GM20000 (cell line): ENCODE data around the gene MSI2.

ENCODE experiments used
- DNase-seq: peaks from one replicate; pipeline ENCODE4 v3.0.0; 2012; ENCODE audit warnings: low spot score
- CTCF ChIP-seq: IDR thresholded peaks from 2 replicates; pipeline ENCODE4 v1.5.1; 2012; ENCODE audit warnings: mild to moderate bottlenecking, control low read depth; ENCODE audit errors: extremely low read depth, missing control alignments

MSI2 gene

DNA sequence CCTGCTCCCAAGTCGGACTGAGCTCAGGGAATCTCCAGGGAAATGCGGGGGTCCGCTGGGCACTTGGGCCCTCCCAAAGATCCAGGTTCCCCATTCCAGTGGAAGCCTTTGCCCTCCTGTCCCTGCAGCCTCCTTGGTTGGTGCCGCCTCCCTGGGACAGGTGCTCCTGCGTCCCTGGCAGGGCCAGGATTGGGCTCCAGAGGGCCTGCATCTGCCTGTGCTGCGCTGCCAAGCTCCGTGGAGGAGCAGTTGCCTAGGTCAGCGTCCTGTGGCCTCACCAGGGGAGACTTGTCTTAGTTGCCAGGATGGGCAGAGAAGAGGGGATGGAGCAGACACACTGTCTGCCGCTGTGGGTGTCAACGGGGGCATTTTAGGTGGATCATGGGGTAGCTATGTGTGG lies 67.1 kb downstream of the MSI2 start:
- no peak for TF ChIP-seq CTCF
- DNase-seq: no peak

- DNase-seq: no peak
- no peak for TF ChIP-seq CTCF
Observed at GRCh38 chr17:57324060-57324459, 67.7 kb downstream of the MSI2 start.

DNA sequence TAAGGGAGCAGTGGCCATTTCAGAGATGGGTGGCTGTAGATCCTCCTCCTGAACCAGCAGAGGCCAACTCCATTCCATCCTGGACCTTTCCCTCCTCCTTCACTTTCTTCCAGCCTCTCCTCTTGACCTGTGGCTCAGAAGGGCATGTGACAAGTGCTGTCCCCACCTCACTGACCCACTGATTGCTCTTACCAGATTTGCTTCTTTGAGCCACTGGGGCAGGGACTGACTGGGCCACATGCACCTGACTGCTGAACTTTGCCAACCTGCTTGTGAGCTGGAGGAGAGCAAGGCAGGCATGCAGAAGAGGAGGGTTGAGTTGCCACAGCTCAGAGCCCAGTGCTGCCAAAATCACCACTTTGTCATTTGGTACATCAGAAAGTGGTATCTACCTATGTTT lies 68.3 kb downstream of the MSI2 start:
- TF ChIP-seq CTCF: no peak
- no peak for DNase-seq

- TF ChIP-seq CTCF: no peak
- DNase-seq: no peak
Observed at GRCh38 chr17:57326336-57326735, 70.0 kb downstream of the MSI2 start.

GRCh38 chr17:57326764-57327163 lies 70.4 kb downstream of the MSI2 start:
- no peak for TF ChIP-seq CTCF
- DNase-seq: no peak

- no peak for DNase-seq
- no peak for TF ChIP-seq CTCF
Observed at GRCh38 chr17:57327176-57327970, 71.0 kb downstream of the MSI2 start.

DNA sequence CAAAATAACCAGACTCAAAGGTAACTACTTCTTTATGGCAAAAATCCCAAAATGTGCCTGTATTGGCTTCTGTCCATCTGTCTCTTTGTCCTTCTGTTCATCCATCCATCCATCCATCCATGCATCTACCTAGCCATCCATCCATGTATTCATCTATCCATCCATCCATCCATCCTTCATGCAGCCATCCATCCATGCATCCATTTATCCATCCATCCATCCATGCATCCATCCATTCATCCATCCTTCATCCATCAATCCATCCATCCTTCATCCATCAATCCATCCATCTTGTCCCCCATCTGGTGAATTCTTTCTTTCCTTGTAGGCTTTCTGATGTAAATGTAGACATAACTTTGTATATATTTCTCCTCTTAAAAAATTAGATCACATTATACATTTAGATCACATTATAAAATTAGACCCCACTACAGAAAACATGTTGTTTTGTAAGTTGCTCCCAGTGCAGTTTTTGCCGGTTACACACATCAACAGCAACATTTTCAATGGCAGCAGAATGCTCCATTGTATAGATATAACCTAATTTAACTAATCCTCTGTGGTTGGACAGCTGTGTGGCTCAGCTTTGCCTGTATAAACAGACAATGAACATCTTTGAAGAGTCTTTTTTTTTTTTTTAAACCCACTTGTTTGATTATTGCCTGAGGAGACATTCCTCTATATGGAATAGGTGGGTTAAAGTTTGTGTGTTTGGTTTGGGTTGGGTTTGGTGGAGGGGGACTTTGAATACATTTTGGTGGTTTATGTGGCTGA lies 72.0 kb downstream of the MSI2 start:
- no peak for DNase-seq
- TF ChIP-seq CTCF: no peak
